Measurements from ENCODE around the gene SLC12A3.

The SLC12A3 gene

DNA sequence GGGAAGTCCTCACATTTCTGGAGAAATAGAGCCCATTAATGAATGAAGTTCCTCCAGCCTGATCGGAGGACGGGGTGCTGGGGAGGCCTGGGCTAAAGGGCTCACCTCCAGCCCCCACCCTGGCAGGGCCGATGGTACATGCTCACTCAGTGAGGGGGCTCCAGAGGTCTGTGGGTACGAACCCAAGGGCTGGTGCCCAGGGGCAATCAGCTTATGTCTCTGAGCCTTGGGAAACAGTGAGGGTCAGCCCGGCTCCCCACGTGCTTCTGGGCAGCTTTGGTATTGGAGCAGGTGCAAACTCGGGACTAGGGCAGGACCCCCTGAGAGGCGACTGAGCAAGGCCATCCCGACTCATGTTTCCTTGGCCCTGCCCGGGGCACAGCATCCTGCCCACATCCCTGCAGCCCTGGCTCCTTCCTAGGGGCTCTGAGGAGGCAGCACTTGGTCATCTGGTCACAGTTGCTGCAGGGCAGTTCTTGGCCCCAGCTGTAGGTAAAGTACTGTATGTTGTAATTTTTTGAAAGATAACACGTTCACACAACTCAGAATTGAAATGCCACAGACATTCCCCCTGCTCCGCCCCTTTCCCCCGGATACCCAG lies 95.8 kb downstream of the SLC12A3 start:
- TF ChIP-seq, protein P1, sequence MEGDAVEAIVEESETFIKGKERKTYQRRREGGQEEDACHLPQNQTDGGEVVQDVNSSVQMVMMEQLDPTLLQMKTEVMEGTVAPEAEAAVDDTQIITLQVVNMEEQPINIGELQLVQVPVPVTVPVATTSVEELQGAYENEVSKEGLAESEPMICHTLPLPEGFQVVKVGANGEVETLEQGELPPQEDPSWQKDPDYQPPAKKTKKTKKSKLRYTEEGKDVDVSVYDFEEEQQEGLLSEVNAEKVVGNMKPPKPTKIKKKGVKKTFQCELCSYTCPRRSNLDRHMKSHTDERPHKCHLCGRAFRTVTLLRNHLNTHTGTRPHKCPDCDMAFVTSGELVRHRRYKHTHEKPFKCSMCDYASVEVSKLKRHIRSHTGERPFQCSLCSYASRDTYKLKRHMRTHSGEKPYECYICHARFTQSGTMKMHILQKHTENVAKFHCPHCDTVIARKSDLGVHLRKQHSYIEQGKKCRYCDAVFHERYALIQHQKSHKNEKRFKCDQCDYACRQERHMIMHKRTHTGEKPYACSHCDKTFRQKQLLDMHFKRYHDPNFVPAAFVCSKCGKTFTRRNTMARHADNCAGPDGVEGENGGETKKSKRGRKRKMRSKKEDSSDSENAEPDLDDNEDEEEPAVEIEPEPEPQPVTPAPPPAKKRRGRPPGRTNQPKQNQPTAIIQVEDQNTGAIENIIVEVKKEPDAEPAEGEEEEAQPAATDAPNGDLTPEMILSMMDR (IDR thresholded peaks at IDR 0.05; ENCODE audit: low read depth, low read length), result no peak
- TF ChIP-seq, protein P2, sequence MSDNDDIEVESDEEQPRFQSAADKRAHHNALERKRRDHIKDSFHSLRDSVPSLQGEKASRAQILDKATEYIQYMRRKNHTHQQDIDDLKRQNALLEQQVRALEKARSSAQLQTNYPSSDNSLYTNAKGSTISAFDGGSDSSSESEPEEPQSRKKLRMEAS (IDR thresholded peaks at IDR 0.05; ENCODE audit: low read depth, low read length), result no peak
- no peak for TF ChIP-seq MYC (IDR thresholded peaks at IDR 0.05; ENCODE audit: low read depth, low read length)
- no peak for TF ChIP-seq POLR2A (IDR thresholded peaks at IDR 0.05; ENCODE audit: extremely low read depth, insufficient read length)
- no peak overlapping the region for H3K4me3 ChIP-seq (ENCODE audit: low read depth, low read length)
- DNase-seq (ENCODE audit: low read depth), result no peak

DNA sequence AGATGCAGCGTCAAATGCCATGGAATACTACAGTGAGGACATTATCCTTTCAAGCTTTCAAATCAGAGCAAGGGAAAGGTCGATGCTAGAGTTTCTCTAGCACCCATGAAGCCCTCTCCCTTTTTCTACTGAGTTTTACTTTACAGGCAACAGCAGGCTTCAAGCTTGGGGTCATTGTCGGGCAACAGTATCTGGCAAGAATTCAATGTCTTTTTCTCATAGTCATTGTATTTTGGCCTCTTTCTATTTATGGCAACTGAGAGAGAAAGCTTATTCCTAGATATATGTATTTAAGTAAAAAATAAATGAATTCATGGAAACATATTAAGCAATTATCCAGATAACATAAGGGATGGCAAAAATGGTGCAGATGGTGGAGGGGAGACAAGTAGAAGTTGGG lies 96.4 kb downstream of the SLC12A3 start:
- TF ChIP-seq, protein P2 (IDR thresholded peaks at IDR 0.05; ENCODE audit: low read depth, low read length), result no peak
- TF ChIP-seq MYC (IDR thresholded peaks at IDR 0.05; ENCODE audit: low read depth, low read length) (no peak), POLR2A (IDR thresholded peaks at IDR 0.05; ENCODE audit: extremely low read depth, insufficient read length) (no peak)
- TF ChIP-seq, protein P1 (IDR thresholded peaks at IDR 0.05; ENCODE audit: low read depth, low read length), result no peak
- no peak for DNase-seq (ENCODE audit: low read depth)
- H3K4me3 ChIP-seq (ENCODE audit: low read depth, low read length), result no peak overlapping the region

DNA sequence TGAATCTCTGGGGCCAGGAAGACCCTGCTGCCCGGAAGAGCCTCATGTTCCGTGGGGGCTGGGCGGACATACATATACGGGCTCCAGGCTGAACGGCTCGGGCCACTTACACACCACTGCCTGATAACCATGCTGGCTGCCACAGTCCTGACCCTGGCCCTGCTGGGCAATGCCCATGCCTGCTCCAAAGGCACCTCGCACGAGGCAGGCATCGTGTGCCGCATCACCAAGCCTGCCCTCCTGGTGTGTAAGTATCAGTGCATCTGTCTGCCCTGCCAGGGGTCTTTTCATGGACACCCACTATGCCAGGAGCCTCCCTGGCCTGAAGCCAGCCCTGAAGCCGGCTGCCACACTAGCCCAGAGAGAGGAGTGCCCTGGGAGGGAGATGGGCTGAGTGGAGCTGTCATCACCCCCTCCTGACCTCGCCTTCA lies 96.9 kb downstream of the SLC12A3 start, which contains the start of gene CETP:
Gene CETP (plus strand): TSS at position 100 of the 431 bp plus-strand sequence. CDS start 30 bp downstream, at position 130.
- no peak within 1 kb of the TSS for H3K4me3 ChIP-seq (ENCODE audit: low read depth, low read length)
- no peak for DNase-seq (ENCODE audit: low read depth)

DNA sequence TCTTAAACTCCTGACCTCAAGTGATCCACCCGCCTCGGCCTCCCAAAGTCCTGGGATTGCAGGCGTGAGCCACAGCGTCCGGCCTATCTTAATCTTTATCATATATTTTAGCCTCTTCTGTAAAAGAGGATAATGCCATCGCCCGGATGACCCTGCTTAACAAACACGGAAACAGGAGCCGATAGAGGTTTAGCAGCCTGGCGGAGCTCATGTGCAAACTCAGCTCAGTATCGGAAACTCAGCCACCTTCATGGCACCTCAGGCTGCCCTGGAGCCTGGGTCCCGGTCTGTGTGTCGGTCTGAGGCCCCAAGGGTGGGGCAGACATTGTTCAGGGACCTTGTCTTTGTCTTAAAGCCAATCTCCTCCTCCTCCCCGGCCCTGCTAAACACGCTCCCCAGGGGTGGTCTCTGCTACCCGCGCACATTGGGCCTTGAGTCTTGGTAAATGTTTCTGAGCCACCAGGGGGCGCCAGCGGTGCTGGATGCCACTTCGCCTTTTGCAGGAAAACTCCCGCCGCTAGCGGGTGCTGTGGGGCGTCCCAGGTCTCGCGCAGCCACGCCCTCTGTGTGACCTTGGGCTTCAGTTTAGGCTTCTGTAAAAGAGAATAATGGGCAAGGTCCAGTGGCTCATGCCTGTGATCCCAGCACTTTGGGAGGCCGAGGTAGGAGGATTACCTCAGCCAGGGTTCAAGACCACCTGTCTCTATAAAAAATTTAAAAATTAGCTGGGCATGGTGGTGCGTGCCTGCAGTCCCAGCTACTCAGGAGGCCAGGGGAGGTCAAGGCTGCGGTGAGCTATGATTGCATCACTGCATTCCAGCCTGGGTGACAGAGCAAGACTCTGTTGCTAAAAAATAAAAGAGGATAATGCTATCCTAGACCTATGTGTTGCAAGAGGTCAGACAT lies 99.5 kb downstream of the SLC12A3 start:
- TF ChIP-seq MYC (IDR thresholded peaks at IDR 0.05; ENCODE audit: low read depth, low read length), result peak; percentile 14; the same call in 1 of the 2 replicates
- no peak for TF ChIP-seq POLR2A (IDR thresholded peaks at IDR 0.05; ENCODE audit: extremely low read depth, insufficient read length)
- TF ChIP-seq, protein P1 (IDR thresholded peaks at IDR 0.05; ENCODE audit: low read depth, low read length), result peak; percentile 99
- H3K4me3 ChIP-seq (ENCODE audit: low read depth, low read length), result no peak overlapping the region
- peak; percentile 97 for DNase-seq (ENCODE audit: low read depth)

More for the DNA sequence above, 96.9 kb downstream of the SLC12A3 start, which contains the start of gene CETP:
- TF ChIP-seq, protein P1 (IDR thresholded peaks at IDR 0.05; ENCODE audit: low read depth, low read length), result no peak
- TF ChIP-seq, protein P2 (IDR thresholded peaks at IDR 0.05; ENCODE audit: low read depth, low read length), result no peak
- TF ChIP-seq POLR2A (IDR thresholded peaks at IDR 0.05; ENCODE audit: extremely low read depth, insufficient read length), result no peak
- no peak for TF ChIP-seq MYC (IDR thresholded peaks at IDR 0.05; ENCODE audit: low read depth, low read length)

Data from NB4 (cell line).